Activated effector memory CD4-positive, alpha-beta T cell treated with Interleukin-2 at 50 U/mL for 16 hours (primary cell): ENCODE data around the gene SENP7.
"Not testable (repeated sequence)": the region's sequence is repeated elsewhere in the genome, so short reads cannot be mapped to it uniquely, and the experiment has no call there.

Experiments
- DNase-seq: peaks from one replicate; pipeline ENCODE4 v3.0.0-alpha.2; 2020

Gene SENP7

DNA sequence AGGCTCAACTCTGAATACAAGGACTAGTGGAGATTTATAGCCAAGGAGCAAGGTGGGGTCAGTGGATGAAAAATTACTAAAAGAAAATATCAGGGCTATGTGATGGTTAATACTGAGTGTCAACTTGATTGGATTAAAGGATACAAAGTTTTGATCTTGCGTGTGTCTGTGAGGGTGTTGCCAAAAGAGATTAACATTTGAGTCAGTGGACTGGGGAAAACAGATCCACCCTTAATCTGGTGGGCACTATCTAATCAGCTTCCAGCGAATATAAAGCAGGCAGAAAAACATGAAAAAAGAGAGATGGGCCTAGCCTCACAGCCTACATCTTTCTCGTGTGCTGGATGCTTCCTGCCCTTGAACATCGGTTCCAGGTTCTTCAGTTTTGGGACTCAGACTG lies 14.4 kb upstream of the SENP7 start:
- no peak for DNase-seq

DNA sequence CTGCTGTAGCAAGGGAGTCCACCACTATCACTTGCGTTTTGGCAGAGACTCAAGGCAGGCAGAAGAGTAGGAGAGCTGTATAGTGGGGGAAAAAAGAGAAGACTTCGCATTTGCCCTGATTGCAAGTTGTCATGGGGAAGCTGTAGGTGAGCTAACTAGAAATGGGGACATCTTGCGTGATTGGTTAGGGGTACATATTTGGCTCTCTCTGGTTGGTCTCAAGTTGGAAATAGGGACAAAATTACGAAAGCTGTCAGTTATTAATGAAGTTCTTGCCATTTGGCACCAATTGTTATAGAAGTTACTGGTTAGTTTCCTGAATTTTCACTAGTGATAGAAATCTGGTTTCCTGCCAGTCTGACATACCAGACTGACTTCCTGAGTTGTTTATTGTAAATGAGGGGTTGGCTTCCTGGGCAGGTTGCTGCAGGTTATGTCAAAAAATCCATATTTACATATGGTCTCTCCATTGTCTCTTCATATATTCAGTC lies 8.2 kb upstream of the SENP7 start:
- DNase-seq: peak; percentile 13

GRCh38 chr3:101519685-101520365 lies 6.8 kb upstream of the SENP7 start:
- DNase-seq: no peak

DNA sequence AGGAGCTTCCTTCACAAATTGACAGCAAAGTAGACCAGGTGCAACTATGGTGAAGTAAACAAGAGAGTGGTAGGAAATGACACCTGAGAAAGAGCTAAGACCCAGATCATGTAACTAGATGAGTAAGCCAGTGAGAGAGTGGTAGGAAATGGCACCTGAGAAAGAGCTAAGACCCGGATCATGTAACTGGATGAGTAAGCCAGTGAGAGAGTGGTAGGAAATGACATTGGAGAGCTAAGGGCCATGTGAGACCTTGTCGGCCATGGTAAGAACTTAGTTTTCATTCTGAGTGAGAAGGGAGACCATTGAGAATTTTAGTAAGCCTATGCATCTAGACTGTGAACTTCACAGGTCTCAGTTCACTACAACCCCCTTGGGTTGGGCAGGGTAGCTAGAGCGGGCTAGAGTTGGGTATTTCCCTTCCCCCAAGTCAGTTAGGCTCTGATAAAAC lies 5.4 kb upstream of the SENP7 start:
- DNase-seq: peak; percentile 18

DNA sequence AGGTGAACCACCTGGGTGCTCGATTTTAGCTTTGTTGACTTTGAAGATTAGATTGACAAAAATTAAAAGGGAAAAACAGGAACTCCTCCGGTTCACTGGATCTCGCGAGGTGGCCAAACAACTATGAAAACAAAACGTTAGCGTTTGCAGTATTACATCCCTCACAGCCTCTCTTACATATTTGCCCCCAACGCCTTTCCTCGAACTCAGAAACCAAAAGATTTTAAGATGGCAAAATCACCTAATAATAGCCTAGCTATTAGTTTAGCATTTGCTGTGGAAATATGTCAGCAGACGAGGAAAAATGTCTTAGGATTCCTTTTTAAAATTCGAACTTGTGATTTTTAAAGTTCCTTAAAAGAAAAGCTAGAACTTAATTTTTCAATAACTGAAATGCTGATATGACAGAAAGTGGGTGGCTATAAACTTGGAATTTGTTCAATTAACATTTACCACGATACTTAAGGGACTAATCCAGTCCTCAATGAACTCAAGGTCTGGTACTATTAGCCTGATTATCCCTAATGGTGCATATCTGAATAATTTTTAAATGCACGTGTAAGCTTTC lies 491 bp upstream of the SENP7 start:
- DNase-seq: no peak

GRCh38 chr3:101512396-101512645 lies 691 bp downstream of the SENP7 start:
- no peak for DNase-seq

GRCh38 chr3:101509811-101510210 lies 3.2 kb downstream of the SENP7 start:
- no peak for DNase-seq

- no peak for DNase-seq
Measured at GRCh38 chr3:101509281-101509680, 3.7 kb downstream of the SENP7 start.

- DNase-seq: no peak
Measured at GRCh38 chr3:101501783-101502182, 11.2 kb downstream of the SENP7 start.

- no peak for DNase-seq
Measured at GRCh38 chr3:101500208-101500607, 12.8 kb downstream of the SENP7 start.

GRCh38 chr3:101497803-101498202 lies 15.2 kb downstream of the SENP7 start:
- no peak for DNase-seq

GRCh38 chr3:101495552-101495951 lies 17.5 kb downstream of the SENP7 start:
- no peak for DNase-seq

DNA sequence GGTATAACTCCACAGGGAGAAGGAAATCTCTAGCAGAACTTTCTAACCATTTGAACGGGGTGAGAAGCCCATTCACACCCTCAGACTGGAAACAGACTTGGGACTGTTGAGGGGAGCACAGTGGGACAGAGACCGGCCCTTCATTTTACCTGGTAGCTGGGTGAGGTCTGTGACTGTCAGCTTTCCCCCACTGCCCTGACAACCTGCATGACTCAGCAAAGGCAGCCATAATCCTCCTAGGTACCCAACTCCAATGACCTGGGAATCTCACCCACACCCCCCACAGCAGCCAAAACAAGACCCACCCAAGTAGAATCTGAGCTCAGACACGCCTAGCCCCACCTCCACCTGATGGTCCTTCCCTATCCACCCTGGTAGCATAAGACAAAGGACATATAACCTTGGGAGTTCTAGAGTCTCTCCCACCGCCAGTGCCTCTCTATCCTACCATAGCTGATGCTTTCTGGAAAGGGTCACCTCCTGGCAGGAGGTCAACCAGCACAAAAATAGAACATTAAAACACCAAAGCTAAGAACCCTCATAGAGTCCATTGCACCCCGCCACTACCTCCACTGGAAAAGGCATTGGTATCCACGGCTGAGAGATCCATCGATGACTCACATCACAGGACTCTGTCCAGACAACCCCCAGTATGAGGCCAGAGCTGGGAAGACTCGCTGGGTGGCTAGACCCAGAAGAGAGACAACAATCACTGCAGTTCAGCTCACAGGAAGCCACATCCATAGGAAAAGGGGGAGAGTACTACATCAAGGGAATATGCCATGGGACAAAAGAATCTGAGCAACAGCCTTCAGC lies 28.0 kb downstream of the SENP7 start:
- DNase-seq: no peak

- no peak for DNase-seq
Measured at GRCh38 chr3:101478980-101479379, 34.0 kb downstream of the SENP7 start.

GRCh38 chr3:101474841-101475552 lies 38.0 kb downstream of the SENP7 start:
- not testable (repeated sequence) for DNase-seq

GRCh38 chr3:101468676-101469075 lies 44.3 kb downstream of the SENP7 start:
- not testable (repeated sequence) for DNase-seq

DNA sequence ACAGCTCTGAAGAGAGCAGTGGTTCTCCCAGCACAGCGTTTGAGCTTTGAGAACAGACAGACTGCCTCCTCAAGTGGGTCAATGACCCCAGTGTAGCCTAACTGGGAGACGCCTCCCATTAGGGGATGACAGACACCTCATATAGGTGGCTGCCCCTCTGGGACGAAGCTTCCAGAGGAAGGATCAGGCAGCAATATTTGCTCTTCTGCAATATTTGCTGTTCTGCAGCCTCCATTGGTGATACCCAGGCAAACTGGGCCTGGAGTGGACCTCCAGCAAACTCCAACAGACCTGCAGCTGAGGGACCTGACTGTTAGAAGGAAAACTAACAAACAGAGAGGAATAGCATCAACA lies 45.7 kb downstream of the SENP7 start:
- DNase-seq: not testable (repeated sequence)

DNA sequence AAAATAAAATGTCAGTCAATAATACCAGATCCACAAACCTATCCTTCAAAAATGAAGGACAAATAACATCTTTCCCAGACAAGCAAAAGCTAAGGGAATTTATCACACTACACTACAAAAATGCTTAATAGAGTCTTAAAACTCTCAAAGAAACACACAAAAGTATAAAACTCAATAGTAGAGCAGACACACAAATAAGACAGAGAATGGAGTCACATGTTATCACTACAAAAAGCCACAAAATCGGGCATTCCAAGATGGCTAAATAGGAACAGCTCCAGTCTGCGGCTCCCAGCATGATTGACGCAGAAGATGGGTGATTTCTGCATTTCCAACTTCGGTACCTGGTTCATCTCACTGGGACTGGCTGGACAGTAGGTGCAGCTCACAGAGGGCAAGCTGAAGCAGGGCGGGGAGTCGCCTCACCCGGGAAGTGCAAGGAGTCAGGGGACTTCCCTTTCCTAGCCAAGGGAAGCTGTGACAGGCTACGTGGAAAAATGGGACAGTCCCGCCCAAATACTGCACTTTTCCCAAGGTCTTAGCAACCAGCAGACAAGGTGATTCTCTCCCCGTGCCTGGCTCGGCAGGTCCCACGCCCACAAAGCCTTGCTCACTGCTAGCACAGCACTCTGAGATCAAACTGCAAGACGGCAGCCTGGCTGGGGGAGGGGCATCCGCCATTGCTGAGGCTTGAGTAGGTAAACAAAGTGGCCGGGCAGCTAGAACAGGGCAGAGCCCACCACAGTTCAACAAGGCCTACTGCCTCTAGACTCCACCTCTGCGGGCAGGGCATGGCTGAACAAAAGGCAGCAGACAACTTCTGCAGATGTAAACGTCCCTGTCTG lies 46.3 kb downstream of the SENP7 start:
- no peak for DNase-seq

DNA sequence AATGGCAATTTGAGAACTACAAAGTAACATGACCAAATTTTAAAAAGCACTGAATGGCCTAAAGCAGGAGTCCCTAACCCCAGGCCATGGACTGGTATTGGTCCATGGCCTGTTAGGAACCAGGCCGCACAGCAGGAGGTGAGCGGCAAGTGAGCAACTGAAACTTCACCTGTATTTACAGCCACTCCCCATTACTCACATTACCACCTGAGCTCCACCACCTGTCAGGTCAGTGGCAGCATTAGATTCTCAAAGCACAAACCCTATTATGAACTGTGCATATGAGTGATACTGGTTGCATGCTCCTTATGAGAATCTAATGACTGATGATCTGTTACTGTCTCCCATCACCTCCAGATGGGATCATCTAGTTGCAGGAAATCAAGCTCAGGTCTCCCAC lies 48.8 kb downstream of the SENP7 start:
- no peak for DNase-seq

DNA sequence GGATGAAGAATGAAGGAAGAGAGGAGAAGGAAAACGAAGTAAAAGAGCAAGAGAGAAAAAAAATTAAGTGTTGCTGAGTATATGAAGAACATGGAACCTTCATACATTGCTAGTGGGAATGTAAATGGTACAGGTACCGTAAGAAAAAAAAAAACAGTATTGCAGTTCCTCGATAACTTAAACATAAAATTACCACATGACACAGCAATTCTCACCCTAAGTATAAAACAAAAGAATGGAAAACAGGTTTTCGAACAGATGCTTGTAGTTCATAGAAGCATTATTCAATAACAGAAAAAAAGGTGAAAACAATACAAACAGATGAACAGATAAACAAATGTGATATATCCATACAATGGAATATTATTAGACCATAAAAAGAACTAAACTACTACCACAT lies 51.6 kb downstream of the SENP7 start:
- no peak for DNase-seq

DNA sequence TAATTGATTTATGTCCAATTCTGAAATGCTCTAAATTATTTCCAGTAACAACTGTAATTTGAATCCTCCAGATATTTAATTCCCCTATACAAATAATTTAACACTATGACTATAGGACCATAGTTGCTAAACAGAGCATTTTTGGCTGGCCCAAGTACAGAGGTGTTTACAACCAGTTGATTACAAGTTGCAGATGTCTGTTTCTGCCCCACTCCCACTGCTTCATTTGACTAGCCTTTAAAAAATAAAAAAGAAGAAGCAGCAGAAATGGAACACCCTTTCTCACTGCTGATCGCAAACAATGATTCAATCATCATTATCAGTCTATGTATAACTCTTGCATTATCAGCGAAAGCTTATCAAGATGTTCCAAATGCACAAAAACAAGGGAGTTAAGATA lies 54.6 kb downstream of the SENP7 start:
- DNase-seq: no peak

DNA sequence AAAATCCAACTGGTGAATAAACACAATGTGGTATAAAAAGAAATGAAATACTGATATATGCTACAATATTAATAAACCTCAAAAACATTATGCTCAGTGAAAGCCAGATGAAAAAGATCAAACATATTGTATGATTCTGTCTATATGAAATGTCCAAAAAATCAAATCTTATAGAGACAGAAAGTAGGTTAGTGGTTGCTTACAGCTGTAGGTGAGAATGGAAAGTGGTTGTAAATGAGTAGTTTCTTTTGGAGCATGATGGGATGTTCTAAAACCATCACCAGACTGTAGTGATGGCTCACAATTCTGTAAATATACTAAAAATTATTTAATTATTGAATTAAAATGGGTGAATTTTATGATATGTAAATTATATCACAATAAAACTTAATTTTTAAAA lies 58.4 kb downstream of the SENP7 start:
- no peak for DNase-seq

GRCh38 chr3:101453961-101454360 lies 59.1 kb downstream of the SENP7 start:
- no peak for DNase-seq
